Mesenchymal stem cell (in vitro differentiated cells and primary cell): Measurements from ENCODE around the gene P4HA3.
A peak's percentile ranks its signal among the peaks of the same experiment; 100 is the strongest.

Experiments
- DNase-seq: peaks from one replicate; pipeline ENCODE4 v3.0.0-alpha.2; 2013
- H2AFZ ChIP-seq: one replicate; pipeline ENCODE4 v1.6.1; 2013; ENCODE audit warnings: low read depth, mild to moderate bottlenecking, control low read depth, inconsistent platforms, low read length, moderate library complexity
- H2AK5ac ChIP-seq: 2 replicates; pipeline ENCODE4 v1.6.1; 2013; ENCODE audit warnings: low read length, moderate library complexity, mild to moderate bottlenecking, inconsistent platforms; ENCODE audit not compliant: severe bottlenecking
- H2BK120ac ChIP-seq: one replicate; pipeline ENCODE4 v1.6.1; 2013; ENCODE audit warnings: low read depth, mild to moderate bottlenecking, inconsistent platforms, low read length, moderate library complexity
- H2BK12ac ChIP-seq, 2 experiments: one replicate each; pipeline ENCODE4 v1.6.1; 2013; ENCODE audit warnings: inconsistent platforms in 2 of 2, low read length in 2 of 2, mild to moderate bottlenecking in 2 of 2, moderate library complexity in 2 of 2, control low read depth in 1 of 2
- H2BK15ac ChIP-seq: one replicate; pipeline ENCODE4 v1.6.1; 2013; ENCODE audit warnings: mild to moderate bottlenecking, low read depth, inconsistent platforms; ENCODE audit not compliant: poor library complexity, severe bottlenecking
- H2BK5ac ChIP-seq: 2 replicates; pipeline ENCODE4 v1.6.1; 2013; ENCODE audit warnings: low read depth, mild to moderate bottlenecking, low read length, control low read depth, inconsistent platforms; ENCODE audit not compliant: poor library complexity, severe bottlenecking
- H3K14ac ChIP-seq, 2 experiments: one replicate each; pipeline ENCODE4 v1.6.1; 2013; ENCODE audit warnings: inconsistent platforms in 2 of 2, low read length in 2 of 2, control low read depth in 1 of 2, mild to moderate bottlenecking in 1 of 2, moderate library complexity in 1 of 2
- H3K18ac ChIP-seq, 2 experiments: one replicate each; pipeline ENCODE4 v1.6.1; 2013; ENCODE audit warnings: inconsistent platforms in 2 of 2, low read length in 2 of 2, control low read depth in 1 of 2, low read depth in 1 of 2, mild to moderate bottlenecking in 1 of 2
- H3K23ac ChIP-seq, 2 experiments: one replicate each; pipeline ENCODE4 v1.6.1; 2013; ENCODE audit warnings: inconsistent platforms in 2 of 2, low read length in 2 of 2, mild to moderate bottlenecking in 2 of 2, moderate library complexity in 2 of 2, control low read depth in 1 of 2
- H3K27ac ChIP-seq: 2 replicates; pipeline ENCODE4 v1.5.1; 2013; ENCODE audit warnings: mild to moderate bottlenecking, moderate library complexity, low read length, control low read depth, inconsistent platforms; ENCODE audit not compliant: poor library complexity, severe bottlenecking
- H3K27me3 ChIP-seq, 2 experiments: 2 replicates each; pipeline versions ENCODE4 v1.6.1 to v1.7.0; 2013; ENCODE audit warnings: low read length in 2 of 2, mild to moderate bottlenecking in 2 of 2, moderate library complexity in 2 of 2, control low read depth in 1 of 2, inconsistent platforms in 1 of 2; ENCODE audit not compliant: control insufficient read depth in 1 of 2, insufficient read depth in 1 of 2
- H3K36me3 ChIP-seq, 2 experiments: 2 replicates each; pipeline versions ENCODE4 v1.6.1 to v1.7.0; 2013; ENCODE audit warnings: low read length in 2 of 2, control low read depth in 1 of 2, inconsistent platforms in 1 of 2, low read depth in 1 of 2, mild to moderate bottlenecking in 1 of 2; ENCODE audit not compliant: insufficient read depth in 2 of 2, control insufficient read depth in 1 of 2
- H3K4ac ChIP-seq, 2 experiments: one replicate each; pipeline ENCODE4 v1.6.1; 2013; ENCODE audit warnings: inconsistent platforms in 2 of 2, low read length in 2 of 2, mild to moderate bottlenecking in 2 of 2, moderate library complexity in 2 of 2, control low read depth in 1 of 2, low read depth in 1 of 2
- H3K4me1 ChIP-seq: 2 replicates; pipeline ENCODE4 v1.6.1; 2013; ENCODE audit warnings: low read depth, low read length, control low read depth; ENCODE audit not compliant: control insufficient read depth, insufficient read depth
- H3K4me2 ChIP-seq: 2 replicates; pipeline ENCODE4 v1.6.1; 2013; ENCODE audit warnings: low read length, mild to moderate bottlenecking, inconsistent platforms; ENCODE audit not compliant: poor library complexity, severe bottlenecking
- H3K4me3 ChIP-seq, 2 experiments: 2 replicates each; pipeline versions ENCODE4 v1.5.1 to v1.7.0; 2013; ENCODE audit warnings: low read length in 2 of 2, mild to moderate bottlenecking in 2 of 2, control low read depth in 1 of 2, low read depth in 1 of 2; ENCODE audit not compliant: insufficient read depth in 1 of 2
- H3K79me1 ChIP-seq: replicated peaks from 2 replicates; pipeline ENCODE4 v1.6.1; 2013; ENCODE audit warnings: mild to moderate bottlenecking, control low read depth, low read length, inconsistent platforms; ENCODE audit not compliant: poor library complexity, severe bottlenecking
- H3K9ac ChIP-seq: 2 replicates; pipeline ENCODE4 v1.7.0; 2013; ENCODE audit warnings: mild to moderate bottlenecking, low read length, moderate library complexity
- H3K9me3 ChIP-seq: 2 replicates; pipeline ENCODE4 v1.7.0; 2013; ENCODE audit warnings: mild to moderate bottlenecking, low read length; ENCODE audit not compliant: control insufficient read depth
- H4K8ac ChIP-seq: one replicate; pipeline ENCODE4 v1.6.1; 2013; ENCODE audit warnings: inconsistent platforms, mild to moderate bottlenecking, low read length, moderate library complexity
- H4K91ac ChIP-seq: one replicate; pipeline ENCODE4 v1.6.1; 2013; ENCODE audit warnings: mild to moderate bottlenecking, low read length, inconsistent platforms
- WGBS: methylation state at CpG from one replicate; pipeline ENCODE4 v1.1.7; 2013; ENCODE audit warnings: mixed read lengths; 5-methylcytosine and 5-hydroxymethylcytosine counted together

P4HA3 gene

GRCh38 chr11:74330075-74330858, 18.8 kb upstream of the P4HA3 start:
- no peaks in the 10 kb centered on the region for H3K9me3 ChIP-seq
- peaks cover 0 to 5% of the 10 kb centered on the region in 2 experiments for H3K36me3 ChIP-seq
- no peak overlapping the region for H4K91ac ChIP-seq
- peak; percentile 54 for DNase-seq
- H3K4me3 ChIP-seq = no peak overlapping the region
- no peak overlapping the region for H2BK5ac ChIP-seq
- no peak overlapping the region for H3K18ac ChIP-seq
- H3K23ac ChIP-seq = no peak overlapping the region
- H3K4me1 ChIP-seq = no peaks in the 10 kb centered on the region
- H2AFZ ChIP-seq = no peak overlapping the region
- no peak overlapping the region for H2AK5ac ChIP-seq
- H2BK15ac ChIP-seq = no peak overlapping the region
- no peak overlapping the region for H3K4me2 ChIP-seq
- no peak overlapping the region for H2BK120ac ChIP-seq
- no peaks in the 10 kb centered on the region for H3K79me1 ChIP-seq
- H4K8ac ChIP-seq = no peak overlapping the region
- no peak overlapping the region for H3K27ac ChIP-seq
- H2BK12ac ChIP-seq = no peak overlapping the region
- H3K4ac ChIP-seq = no peak overlapping the region
- H3K27me3 ChIP-seq = no peaks in the 10 kb centered on the region
- H3K9ac ChIP-seq = no peak overlapping the region
- H3K14ac ChIP-seq = no peak overlapping the region

- Histone ChIP-seq H3K14ac (no peak overlapping the region), H4K91ac (no peak overlapping the region), H3K4me1 (no peaks in the 10 kb centered on the region), H3K4me3 (no peak overlapping the region), H2AFZ (no peak overlapping the region), H3K27ac (no peak overlapping the region), H2BK12ac (no peak overlapping the region), H3K4ac (no peak overlapping the region), H3K36me3 (peaks cover 0 to 5% of the 10 kb centered on the region in 2 experiments), H2AK5ac (no peak overlapping the region), H3K23ac (no peak overlapping the region), H3K4me2 (no peak overlapping the region), H2BK120ac (no peak overlapping the region), H3K27me3 (no peaks in the 10 kb centered on the region), H2BK5ac (no peak overlapping the region), H3K79me1 (no peaks in the 10 kb centered on the region), H3K18ac (peak overlapping the region in 1 of 2 experiments; percentile 16), H4K8ac (no peak overlapping the region), H2BK15ac (no peak overlapping the region), H3K9ac (no peak overlapping the region), H3K9me3 (no peaks in the 10 kb centered on the region)
- DNase-seq = no peak
- WGBS = 91% methylated on average over 1 of the region's 1 CpG
These were observed 15.6 kb upstream of the P4HA3 start for GRCh38 chr11:74327076-74327475.

DNA sequence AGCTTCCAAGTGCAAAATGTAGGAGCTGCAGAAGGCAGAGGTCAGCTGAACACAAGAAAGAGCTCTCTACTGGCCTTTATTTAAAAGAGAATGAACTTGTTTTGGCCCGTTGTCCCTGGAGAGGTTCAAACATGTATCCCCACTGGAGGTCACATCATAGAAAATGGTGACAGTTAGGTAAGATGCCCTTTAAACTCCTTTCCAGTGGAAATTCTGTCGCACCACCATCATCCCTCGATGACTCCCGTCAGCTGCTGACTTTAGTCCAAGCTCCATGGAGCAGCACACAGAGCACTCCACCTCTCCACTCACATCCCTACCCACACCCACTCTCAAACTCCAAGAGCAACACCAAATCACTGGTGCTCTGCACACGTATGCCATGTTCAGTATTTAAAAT, 15.2 kb upstream of the P4HA3 start:
- no peak overlapping the region for H3K27ac ChIP-seq
- DNase-seq = no peak
- peaks cover 0 to 5% of the 10 kb centered on the region in 2 experiments for H3K36me3 ChIP-seq
- no peak overlapping the region for H3K18ac ChIP-seq
- H4K91ac ChIP-seq = no peak overlapping the region
- H3K4ac ChIP-seq = no peak overlapping the region
- H2BK15ac ChIP-seq = no peak overlapping the region
- no peak overlapping the region for H3K4me3 ChIP-seq
- no peak overlapping the region for H3K4me2 ChIP-seq
- no peak overlapping the region for H3K23ac ChIP-seq
- H2BK12ac ChIP-seq = no peak overlapping the region
- no peaks in the 10 kb centered on the region for H3K27me3 ChIP-seq
- no peaks in the 10 kb centered on the region for H3K9me3 ChIP-seq
- H2AFZ ChIP-seq = no peak overlapping the region
- H2BK120ac ChIP-seq = no peak overlapping the region
- WGBS = 97% methylated on average over 5 of the region's 5 CpGs
- no peaks in the 10 kb centered on the region for H3K4me1 ChIP-seq
- no peak overlapping the region for H4K8ac ChIP-seq
- no peak overlapping the region for H2BK5ac ChIP-seq
- H3K79me1 ChIP-seq = no peaks in the 10 kb centered on the region
- peak overlapping the region; percentile 32 for H3K9ac ChIP-seq
- no peak overlapping the region for H2AK5ac ChIP-seq
- H3K14ac ChIP-seq = no peak overlapping the region

GRCh38 chr11:74325649-74326645, 14.5 kb upstream of the P4HA3 start:
- no peaks in the 10 kb centered on the region for H3K27me3 ChIP-seq
- DNase-seq = peak; percentile 35
- no peaks in the 10 kb centered on the region for H3K79me1 ChIP-seq
- H3K27ac ChIP-seq = no peak overlapping the region
- peak overlapping the region; percentile 32 for H3K9ac ChIP-seq
- H2BK5ac ChIP-seq = no peak overlapping the region
- no peak overlapping the region for H3K14ac ChIP-seq
- H2AFZ ChIP-seq = no peak overlapping the region
- peak overlapping the region; percentile 59 to 67 for H2BK12ac ChIP-seq
- no peaks in the 10 kb centered on the region for H3K9me3 ChIP-seq
- WGBS = 89% methylated on average over 5 of the region's 7 CpGs
- H3K4me1 ChIP-seq = no peaks in the 10 kb centered on the region
- H2BK15ac ChIP-seq = no peak overlapping the region
- peak overlapping the region in 1 of 2 experiments; percentile 24 for H3K4ac ChIP-seq
- no peak overlapping the region for H4K8ac ChIP-seq
- no peak overlapping the region for H2BK120ac ChIP-seq
- peaks cover 0 to 5% of the 10 kb centered on the region in 2 experiments for H3K36me3 ChIP-seq
- peak overlapping the region; percentile 45 for H4K91ac ChIP-seq
- H3K18ac ChIP-seq = peak overlapping the region; percentile 30 to 52
- no peak overlapping the region for H3K4me2 ChIP-seq
- peak overlapping the region in 1 of 2 experiments; percentile 40 for H3K4me3 ChIP-seq
- H2AK5ac ChIP-seq = no peak overlapping the region
- no peak overlapping the region for H3K23ac ChIP-seq
